ENCODE results near the gene C1orf159. TPM values are rescaled to one million over a fixed set of nuclear protein-coding genes. Genes with fewer than 3 reads are reported as not detected.

The C1orf159 gene
- total and polyA plus RNA-seq, 2 of the 8 experiments (the other 6 are each of a cell fraction or from before 2014, with no cell fraction given): 10.0 to 10.9 TPM

GRCh38 chr1:1157914-1158710 is 42.2 kb upstream of the C1orf159 start:
- peak overlapping the region; percentile 92; the same call in 1 of the 2 replicates for H2BK5ac ChIP-seq (ENCODE audit: low read depth, low read length)
- DNase-seq (ENCODE audit: low read depth in 1 of 2, low spot score in 2 of 2) (no peak), FAIRE-seq (no peak)
- H4K8ac ChIP-seq (ENCODE audit: extremely low read depth, insufficient read depth, low read length): peak overlapping the region; percentile 85
- ChIA-PET POLR2A (ENCODE audit: partially characterized antibody) (interaction anchor here (1.2 kb wide), 1 partner anchor 22 kb away, joined by 3 read pairs; no protein-coding TSS in a partner anchor), CTCF (ENCODE audit: partially characterized antibody) (interaction anchor here (1.2 to 1.6 kb wide), 4 partner anchors 36 to 217 kb away, joined by 3 to 4 read pairs (median 3); no protein-coding TSS in a partner anchor)
- peak overlapping the region; percentile 72 to 83 for H3K4me2 ChIP-seq (ENCODE audit: insufficient read depth in 1 of 2, low read depth in 2 of 2, low read length in 2 of 2)
- peak overlapping the region; percentile 77 for H3K56ac ChIP-seq (replicated peaks; ENCODE audit: insufficient read length, low read depth, low read length)
- H2BK12ac ChIP-seq (ENCODE audit: low read depth, low read length): peak overlapping the region; percentile 84; the same call in 1 of the 2 replicates
- H2AK5ac ChIP-seq (ENCODE audit: low read depth, low read length): peak overlapping the region; percentile 65; the same call in 1 of the 2 replicates
- no peaks in the 10 kb centered on the region for H3K79me1 ChIP-seq (ENCODE audit: low read depth, low read length)
- peak overlapping the region; percentile 56; the same call in 1 of the 2 replicates for H3K27ac ChIP-seq (ENCODE audit: low read depth, low read length)
- H3K4me1 ChIP-seq (replicated peaks in 1 of 4; ENCODE audit: control insufficient read depth in 3 of 4, insufficient read depth in 4 of 4, low read length in 3 of 4): peaks cover 0 to 26% (median 19%) of the 10 kb centered on the region in 4 experiments; a peak in 6 of 7 replicates
- WGBS, 2 experiments (ENCODE audit: extremely low coverage in 1 of 2, insufficient coverage in 1 of 2, insufficient read length in 1 of 2, insufficient replicate concordance in 2 of 2, low coverage in 1 of 2, low lambda C conversion rate in 2 of 2, missing lambda C conversion rate in 1 of 2): 39% methylated on average over 23 of the region's 46 CpGs; no CpG with 5 or more reads in 1 of the 2 experiments
- no peaks in the 10 kb centered on the region; a peak in 1 of 7 replicates for H3K27me3 ChIP-seq (replicated peaks in 1 of 4; ENCODE audit: control insufficient read depth in 3 of 4, extremely low read depth in 1 of 4, insufficient read depth in 3 of 4, low read length in 3 of 4)
- H2BK15ac ChIP-seq (ENCODE audit: low read length): 0 out of 2 replicates have a peak overlapping the region, but pooled peaks have one; percentile 29
- peak overlapping the region; percentile 22 to 68 (median 54) for H3K4me3 ChIP-seq (ENCODE audit: extremely low read depth in 1 of 4, insufficient read depth in 2 of 4, low read depth in 3 of 4, low read length in 4 of 4)
- no peak overlapping the region for H2AFZ ChIP-seq (ENCODE audit: low read length)
- H3K9ac ChIP-seq (replicated peaks in 1 of 4; ENCODE audit: extremely low read depth in 1 of 4, low read depth in 3 of 4, low read length in 3 of 4): peak overlapping the region in 2 of 4 experiments; percentile 53 to 54; a peak in 4 of 7 replicates
- no peaks in the 10 kb centered on the region for H3K36me3 ChIP-seq (ENCODE audit: control insufficient read depth in 2 of 4, insufficient read depth in 4 of 4, low read length in 3 of 4)
- H3K18ac ChIP-seq (ENCODE audit: extremely low read depth, low read length): peak overlapping the region; percentile 93
- H3K14ac ChIP-seq (ENCODE audit: insufficient read length): no peak overlapping the region
- H2BK120ac ChIP-seq (replicated peaks; ENCODE audit: low read depth, low read length): no peak overlapping the region
- H3K4ac ChIP-seq (replicated peaks; ENCODE audit: insufficient read length, low read depth, low read length): peak overlapping the region; percentile 19
- H4K20me1 ChIP-seq (replicated peaks in 1 of 2; ENCODE audit: control insufficient read depth in 1 of 2, insufficient read depth in 2 of 2, low read length in 2 of 2): no peaks in the 10 kb centered on the region
- H3K79me2 ChIP-seq (ENCODE audit: control insufficient read depth in 1 of 2, insufficient read depth in 2 of 2, low read length in 2 of 2): no peaks in the 10 kb centered on the region
- peak overlapping the region; percentile 28 for H4K5ac ChIP-seq (ENCODE audit: insufficient read length, low read depth, low read length)
- peaks cover 3% of the 10 kb centered on the region in 2 experiments; a peak in 3 of 4 replicates for H3K9me3 ChIP-seq (ENCODE audit: insufficient read depth in 2 of 2, low read depth in 1 of 2, low read length in 1 of 2)
- H3K23me2 ChIP-seq (ENCODE audit: low read depth, low read length): peaks cover 8% of the 10 kb centered on the region; the same call in 1 of the 2 replicates
- H3K23ac ChIP-seq (ENCODE audit: insufficient read length): no peak overlapping the region
- peak overlapping the region; percentile 95; the same call in 1 of the 2 replicates for H2BK20ac ChIP-seq (ENCODE audit: low read length)
- peak overlapping the region; percentile 96 for H4K91ac ChIP-seq (replicated peaks; ENCODE audit: insufficient read length, low read length)
- no peak for TF ChIP-seq BACH1 (IDR thresholded peaks at IDR 0.05; ENCODE audit: low read length)
- TF ChIP-seq CBX8 (IDR thresholded peaks at IDR 0.05; ENCODE audit: borderline replicate concordance, low read depth, low read length): no peak
- TF ChIP-seq EGR1 (IDR thresholded peaks at IDR 0.05; ENCODE audit: borderline replicate concordance, low read depth, low read length): no peak
- TF ChIP-seq GABPA (IDR thresholded peaks at IDR 0.05; ENCODE audit: borderline replicate concordance, insufficient read depth, low read length): 0 out of 2 replicates have a peak, but pooled peaks have one; percentile 15
- no peak for TF ChIP-seq SIRT6 (IDR thresholded peaks at IDR 0.05; ENCODE audit: low read length)
- TF ChIP-seq KDM4A (IDR thresholded peaks at IDR 0.05; ENCODE audit: low read depth, low read length, severe bottlenecking): peak; percentile 50
- TF ChIP-seq FOSL1 (IDR thresholded peaks at IDR 0.05; ENCODE audit: insufficient read depth, low read depth, low read length): no peak
- no peak for TF ChIP-seq TEAD4 (IDR thresholded peaks at IDR 0.05; ENCODE audit: low read depth, low read length)
- TF ChIP-seq NRF1 (IDR thresholded peaks at IDR 0.05; ENCODE audit: low read depth, low read length): no peak
- no peak for TF ChIP-seq GTF2F1 (IDR thresholded peaks at IDR 0.05; ENCODE audit: borderline replicate concordance, low read depth, low read length)

Measured in H1 (cell line).